Stimulated activated CD4-positive, alpha-beta T cell treated with anti-CD3 and anti-CD28 coated beads, TNF-alpha, amount 100 ng/mL, for 4 hours (primary cell): ENCODE data around the gene GREB1L.
"Not testable (repeated sequence)": the region's sequence is repeated elsewhere in the genome, so short reads cannot be mapped to it uniquely, and the experiment has no call there.

Experiments
- DNase-seq, 3 experiments: peaks; one replicate each; pipeline ENCODE4 v3.0.0-alpha.2; 2020; ENCODE audit warnings: low read depth in 3 of 3

Gene GREB1L

DNA sequence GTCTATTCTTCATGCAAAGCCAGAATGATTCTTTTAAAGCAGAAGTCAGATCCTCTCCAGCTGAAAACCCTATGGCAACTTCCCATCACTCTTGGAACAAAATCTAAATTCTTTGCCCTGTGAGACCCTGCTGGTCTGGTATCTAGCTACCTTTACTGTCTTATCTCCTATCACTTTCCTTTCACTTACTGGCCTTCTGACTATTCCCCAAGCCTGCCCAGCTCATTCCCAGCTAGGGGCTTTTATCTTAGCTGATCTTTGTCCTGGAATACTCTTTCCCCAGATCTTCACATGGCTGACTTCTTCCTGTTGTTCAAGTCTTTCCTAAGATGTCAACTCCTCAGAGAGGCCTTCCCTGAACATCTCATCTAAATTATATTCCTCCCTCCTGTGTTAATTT lies 63.6 kb downstream of the GREB1L start:
- no peak for DNase-seq

DNA sequence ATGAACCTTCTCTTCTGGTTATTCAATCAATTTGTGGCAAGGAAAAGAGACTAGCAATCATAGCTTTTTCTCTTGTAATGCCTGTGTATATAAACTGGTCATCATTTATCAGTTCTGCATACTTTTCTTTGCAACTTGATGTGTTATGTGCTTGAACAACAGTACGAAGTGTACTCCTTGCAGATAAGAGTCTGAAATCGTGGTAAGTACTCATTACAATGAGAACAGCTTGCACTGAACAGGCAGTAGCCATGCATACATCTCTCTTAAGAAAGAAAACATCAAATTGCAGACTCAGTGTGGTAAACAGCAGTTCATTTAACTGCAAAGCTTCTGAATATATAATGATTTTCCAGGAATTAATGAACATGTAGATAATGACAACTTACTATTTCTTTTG lies 64.3 kb downstream of the GREB1L start:
- DNase-seq: no peak

DNA sequence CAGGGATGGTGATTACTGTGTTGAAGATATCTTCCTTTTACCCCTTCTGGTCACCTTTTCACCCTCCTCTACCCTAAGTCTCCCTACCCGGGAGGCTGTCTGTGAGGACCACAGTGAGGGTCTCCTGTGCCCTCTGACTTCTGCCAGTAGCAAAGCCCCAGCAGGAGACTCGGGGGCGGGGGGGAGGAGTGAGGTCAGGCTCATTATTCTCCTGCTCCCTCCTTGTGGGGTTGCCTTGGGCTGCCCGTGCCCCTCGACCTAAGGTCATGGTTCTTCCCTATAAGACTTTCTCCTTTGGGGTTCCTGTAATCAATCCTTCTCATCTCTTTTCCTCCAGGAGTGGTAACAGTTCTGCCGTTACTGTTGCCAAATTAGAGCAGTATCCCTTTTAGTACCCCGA lies 65.5 kb downstream of the GREB1L start:
- DNase-seq: no peak

DNA sequence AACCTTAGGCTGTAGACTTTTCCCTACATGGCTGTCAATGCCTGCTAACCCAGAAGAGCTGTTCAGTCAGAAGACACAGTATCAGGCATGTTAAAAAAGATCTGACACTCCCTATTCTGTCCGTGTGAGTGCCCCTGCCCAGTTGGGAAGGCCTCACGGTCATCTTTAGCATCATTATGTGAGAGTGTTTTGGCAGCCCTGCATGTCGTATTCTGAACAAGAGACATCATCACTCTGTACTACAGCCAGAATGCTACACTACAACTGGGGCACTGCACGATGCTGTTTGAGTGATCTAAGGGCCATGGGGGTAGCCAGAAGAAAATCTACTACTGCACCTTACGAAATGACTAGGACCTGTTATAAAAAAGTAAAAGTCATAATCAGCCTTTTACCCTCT lies 67.2 kb downstream of the GREB1L start:
- no peak for DNase-seq

DNA sequence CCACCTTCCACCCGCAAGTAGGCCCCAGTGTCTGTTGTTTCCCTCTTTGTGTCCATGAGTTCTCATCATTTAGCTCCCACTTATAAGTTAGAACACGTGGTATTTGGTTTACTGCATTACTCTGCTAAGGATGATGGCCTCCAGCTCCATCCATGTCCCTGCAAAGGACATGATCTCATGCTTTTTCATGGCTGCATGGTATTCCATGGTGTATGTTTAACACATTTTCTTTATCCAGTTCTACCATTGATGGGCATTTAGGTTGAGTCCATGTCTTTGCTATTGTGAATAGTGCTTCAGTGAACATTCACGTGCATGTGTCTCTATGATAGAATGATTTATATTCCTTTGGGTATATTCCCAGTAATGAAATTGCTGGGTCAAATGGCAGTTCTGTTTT lies 69.9 kb downstream of the GREB1L start:
- DNase-seq: not testable (repeated sequence)

DNA sequence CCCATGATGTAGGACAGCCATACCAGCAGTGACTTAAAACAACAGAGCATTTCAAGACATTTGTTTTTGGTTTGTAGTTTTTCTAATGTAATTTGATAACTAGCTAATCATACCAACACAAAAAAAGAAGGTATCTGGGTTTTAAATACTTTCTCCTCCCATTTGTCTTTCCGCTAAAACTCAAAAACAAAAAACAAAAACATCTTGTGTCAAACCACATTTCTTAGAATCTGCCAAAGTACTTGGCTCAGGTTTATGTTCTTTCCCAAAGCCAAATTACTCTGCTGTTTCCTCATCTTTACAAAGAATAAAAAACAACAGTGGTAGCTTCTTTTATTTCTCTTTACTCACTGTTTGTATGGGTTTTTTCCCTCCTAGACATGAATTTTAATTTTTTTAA lies 71.5 kb downstream of the GREB1L start:
- DNase-seq: no peak

DNA sequence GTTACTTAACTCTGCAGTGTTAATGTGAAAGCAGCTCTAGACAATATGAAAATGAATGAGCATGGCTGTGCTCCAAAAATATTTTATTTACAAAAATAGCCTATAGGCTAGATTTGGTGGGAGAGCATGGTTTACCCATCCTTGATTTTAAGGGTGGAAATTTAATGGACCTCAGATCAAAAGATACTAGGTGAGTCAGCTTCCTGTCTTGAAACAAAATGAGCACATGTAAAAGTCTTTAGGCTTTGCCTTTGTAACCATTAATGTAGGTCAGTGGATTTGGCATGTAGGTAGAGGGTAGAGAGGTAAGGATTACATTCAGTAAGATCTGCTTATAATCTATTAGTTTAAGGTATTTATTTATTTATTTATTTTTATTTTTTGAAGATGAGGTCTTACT lies 72.7 kb downstream of the GREB1L start:
- no peak for DNase-seq

DNA sequence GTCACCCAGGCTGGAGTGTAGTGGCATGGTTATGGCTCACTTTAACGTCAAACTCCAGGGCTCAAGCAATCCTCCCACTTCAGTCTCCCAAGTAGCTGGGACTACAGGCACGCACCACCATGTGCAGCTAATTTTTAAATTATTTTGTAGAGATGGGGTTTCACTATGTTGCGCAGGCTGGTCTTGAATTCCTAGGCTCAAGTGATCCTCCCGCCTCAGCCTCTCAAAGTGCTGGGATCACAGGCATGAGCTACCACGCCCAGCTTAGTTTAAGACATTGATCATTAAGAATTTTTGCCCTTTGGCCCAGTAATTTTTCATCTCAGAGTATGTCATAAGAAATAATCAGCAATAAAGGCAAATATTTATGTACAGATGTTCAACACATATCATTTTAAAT lies 73.1 kb downstream of the GREB1L start:
- DNase-seq: not testable (repeated sequence)

DNA sequence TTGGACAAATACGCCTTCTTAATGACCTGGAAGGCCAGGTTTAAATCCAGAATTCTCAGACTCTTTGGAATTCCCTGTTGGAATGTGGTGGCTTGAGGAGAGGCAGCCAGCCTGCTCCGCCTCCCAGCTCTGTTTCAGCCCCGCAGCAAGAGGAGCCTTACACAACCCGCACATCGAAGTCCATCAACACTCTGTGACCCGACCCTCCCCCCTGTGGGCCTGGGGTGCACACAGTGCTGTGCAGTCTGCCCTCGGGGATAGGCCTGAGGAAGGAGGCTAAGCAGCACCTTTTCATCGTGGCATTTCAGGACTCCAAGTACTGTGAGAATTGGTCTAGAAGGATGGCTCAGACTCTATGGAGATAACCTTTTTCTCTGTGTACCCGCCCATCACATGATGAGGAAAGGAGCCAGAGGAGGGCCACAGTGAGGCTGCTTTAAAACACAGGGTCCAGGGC lies 73.7 kb downstream of the GREB1L start:
- no peak for DNase-seq

DNA sequence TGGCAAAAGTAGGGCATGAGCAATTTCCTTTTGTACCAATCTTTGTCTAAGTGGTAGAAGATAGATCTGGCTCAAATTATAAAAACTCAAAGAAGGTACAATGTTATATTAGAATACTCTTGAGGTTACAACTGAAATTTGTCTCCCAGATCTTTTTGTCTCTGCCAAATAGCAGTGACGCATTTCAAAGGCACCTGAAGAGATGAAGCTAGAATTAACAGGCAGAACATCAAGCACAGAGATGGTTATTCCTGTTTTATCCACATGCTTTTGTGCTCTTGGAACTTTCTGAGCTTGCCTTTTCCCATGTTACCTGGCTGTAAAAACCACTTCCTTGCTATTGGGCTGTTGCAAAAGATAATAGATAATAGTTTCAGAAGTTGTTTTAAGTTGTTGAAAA lies 74.3 kb downstream of the GREB1L start:
- no peak for DNase-seq

DNA sequence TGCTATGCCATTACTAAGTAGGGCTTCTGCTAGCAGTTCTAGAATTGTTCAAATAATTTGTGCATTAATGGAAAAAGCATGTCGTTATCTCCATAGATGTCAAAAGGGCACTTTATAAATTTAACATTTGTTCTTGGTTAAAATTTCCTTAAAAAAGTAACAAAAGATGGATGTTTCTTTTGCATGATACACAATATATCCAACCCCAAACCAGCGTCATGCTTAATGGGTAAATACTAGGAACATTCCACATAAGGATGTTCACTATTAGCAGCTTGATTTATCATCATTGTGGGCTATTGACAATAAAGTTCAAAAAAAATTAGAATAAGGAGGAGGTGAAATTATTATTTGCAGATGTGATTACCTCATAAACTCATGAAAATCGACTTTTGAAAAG lies 79.7 kb downstream of the GREB1L start:
- DNase-seq: no peak

DNA sequence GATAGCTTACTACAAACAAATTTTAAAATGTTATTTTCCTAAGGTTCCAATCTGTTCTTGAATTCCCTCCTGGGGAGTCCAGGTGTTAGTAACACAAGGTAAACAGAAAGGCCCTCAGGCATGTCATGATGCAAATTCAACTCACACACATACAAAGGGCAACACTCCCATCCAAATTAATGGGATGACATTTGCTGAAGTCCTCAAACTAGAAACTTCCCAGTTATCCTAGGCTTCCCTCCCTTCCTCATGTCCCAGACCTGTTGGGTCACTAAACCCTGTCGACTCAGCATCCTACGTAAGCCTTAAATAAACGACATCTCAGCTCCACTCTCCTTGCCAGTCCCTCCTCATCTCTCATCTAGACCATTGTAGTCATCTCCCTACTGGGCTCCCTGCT lies 85.1 kb downstream of the GREB1L start:
- DNase-seq: no peak

DNA sequence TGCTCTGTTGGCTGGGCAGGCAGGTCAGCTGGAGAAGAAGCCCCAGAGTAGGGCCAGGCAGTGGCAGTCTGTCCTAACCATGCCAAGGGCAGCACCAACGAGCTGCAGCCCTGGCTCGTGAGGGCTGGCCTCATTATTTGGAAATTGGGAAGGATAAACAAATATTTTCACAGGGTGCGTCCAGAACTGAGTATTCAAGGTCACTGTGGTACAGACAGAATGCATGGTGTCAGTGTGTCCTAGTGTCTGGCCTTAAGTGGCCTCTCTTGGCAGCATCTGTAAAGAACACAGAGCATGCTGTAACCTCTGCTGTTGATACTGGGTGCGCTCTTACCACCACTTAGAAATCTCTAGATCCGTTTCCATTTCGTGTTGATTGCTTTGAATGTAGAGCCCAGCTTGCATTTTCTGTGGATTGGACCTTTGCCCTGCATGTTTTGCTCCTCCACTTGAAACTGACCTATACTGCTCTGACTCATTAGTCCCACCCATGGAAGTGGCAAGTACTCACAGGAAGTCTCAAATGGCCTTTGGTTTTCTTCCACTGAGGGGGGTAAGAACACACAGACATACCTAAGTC lies 88.2 kb downstream of the GREB1L start:
- no peak for DNase-seq

DNA sequence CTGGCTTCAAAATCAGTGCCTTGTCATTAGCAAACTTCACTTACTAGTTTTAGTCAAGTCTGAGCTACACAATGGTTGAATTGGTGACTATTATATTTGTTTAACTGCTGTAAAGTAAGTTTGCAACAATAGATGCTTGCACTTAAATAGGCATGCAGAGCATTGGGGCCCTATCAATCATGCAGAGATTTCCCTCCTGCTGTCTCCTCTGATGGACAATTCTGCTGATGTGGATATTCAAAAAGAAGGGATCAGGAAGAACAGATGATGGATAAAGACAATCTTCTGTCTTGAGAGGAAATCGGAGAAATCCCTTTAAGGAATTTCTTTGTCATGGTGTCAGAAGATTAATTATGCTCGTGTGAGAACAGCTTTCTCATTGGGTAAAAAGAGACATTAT lies 89.0 kb downstream of the GREB1L start:
- no peak for DNase-seq

DNA sequence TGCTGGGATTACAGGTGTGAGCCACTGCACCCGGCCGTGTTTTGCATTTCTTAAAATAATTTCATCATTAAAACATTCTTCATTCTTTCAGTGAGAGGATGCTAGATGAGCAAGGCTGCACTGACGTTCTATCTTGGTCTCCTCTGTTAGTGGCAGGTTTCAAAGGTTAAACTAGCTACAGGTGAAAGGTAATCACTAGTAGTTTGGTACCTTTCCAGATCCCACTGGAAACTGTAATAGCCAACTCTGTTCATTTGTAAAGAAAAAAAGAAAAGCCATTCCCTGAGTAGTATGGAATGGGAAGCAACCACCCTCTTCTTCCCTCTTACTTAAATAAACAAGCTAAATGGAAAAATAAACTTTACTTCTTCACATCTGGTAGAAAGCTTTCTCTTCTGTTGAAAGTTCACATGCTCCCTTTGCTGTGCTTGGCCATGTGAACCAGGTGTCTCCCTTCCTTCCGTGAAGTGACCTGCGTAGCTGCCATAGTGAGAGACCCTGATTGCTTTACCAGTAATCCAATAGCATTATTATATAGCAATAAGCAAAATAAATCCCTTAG lies 94.0 kb downstream of the GREB1L start:
- DNase-seq: no peak

DNA sequence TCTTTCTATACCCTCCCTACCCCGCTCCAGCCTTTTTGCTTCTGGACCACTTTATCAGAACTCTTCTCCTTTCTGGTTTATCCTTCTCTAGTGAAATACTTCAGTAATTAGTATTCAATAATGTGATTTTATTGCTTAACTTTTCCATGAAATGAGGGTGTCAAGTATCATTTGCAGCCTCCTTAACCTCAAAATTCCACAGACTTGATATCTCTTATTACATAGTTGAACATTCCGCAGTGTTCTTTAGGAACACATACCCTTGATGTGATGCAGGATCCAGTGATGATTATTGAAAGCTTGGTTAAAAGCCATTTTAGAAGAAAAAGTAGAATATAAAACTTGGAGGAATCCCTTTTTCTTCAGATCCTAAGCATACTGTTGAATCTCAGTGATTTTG lies 94.8 kb downstream of the GREB1L start:
- DNase-seq: no peak

DNA sequence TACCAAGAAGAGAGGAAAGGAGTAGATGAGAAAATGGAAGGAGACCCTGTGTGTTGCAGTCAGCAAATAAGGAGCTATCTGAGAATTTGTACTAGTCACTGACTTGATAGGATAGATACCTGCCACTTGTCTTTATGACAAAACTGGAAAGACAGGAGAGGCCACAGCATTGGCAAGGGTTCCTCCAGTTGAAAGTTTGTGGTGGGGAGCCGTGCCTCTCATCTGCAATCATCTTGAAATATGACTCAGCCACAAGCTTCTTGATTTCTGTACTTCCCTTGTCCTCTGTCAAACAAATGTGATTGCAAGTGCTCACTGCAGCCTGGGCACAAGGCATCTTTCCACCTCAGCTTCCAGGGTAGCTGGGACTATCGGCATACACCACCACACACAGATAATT lies 99.1 kb downstream of the GREB1L start:
- DNase-seq: no peak

DNA sequence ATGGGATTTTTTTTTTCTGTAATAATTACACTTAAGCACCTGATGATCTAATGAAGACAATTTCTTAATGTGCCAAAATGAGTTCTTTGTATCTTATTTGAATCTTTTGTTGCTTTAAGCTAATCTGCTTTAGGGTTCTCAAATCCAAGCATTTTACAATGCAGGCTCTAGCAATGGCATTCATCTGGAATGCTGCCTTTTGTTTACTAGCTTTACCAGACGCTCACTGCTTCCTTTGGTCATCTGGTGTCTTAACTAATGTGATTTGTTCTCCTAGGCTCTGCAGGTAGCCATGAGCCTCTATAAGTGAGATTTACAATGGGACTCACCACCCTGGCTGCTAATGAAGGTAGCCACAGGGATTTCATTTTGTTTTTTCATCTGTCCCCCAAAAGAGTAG lies 100.3 kb downstream of the GREB1L start:
- no peak for DNase-seq

DNA sequence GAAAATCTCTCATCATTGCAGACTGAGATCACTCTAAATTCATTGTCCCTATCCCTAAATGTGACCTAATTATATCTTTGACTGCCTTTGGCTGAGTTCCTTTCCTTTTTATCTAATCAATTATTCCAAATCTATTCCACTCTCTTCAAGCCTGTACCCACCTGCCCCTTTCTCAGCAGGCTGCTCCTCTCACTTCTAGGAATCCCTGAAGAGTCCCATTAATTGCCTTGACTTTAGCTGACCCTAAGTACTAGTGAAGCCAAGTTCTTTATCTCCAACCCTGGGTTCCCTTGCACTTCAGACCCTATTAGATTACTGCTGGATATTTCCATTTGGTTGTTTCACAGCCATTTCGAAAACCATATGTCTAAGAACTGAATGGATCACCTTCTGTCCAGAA lies 102.8 kb downstream of the GREB1L start:
- DNase-seq: no peak

DNA sequence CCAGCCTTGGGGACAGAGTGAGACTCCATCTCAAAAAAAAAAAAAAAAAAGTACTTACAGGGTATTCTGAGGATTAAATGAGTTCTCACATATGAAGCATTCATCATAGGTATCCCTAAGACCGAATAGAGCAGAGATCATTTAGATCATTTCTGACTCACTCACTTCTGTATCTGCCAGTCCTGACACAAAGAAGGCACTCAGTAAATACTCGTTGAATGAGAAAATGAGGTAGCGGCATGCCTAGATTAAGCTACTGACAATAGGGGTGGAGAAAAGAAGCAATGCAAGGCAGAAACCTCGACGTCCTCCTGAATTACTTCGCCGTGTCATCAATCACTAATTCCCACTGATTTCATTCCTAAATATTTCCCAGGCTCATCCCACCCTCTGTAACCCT lies 103.8 kb downstream of the GREB1L start:
- DNase-seq: no peak

DNA sequence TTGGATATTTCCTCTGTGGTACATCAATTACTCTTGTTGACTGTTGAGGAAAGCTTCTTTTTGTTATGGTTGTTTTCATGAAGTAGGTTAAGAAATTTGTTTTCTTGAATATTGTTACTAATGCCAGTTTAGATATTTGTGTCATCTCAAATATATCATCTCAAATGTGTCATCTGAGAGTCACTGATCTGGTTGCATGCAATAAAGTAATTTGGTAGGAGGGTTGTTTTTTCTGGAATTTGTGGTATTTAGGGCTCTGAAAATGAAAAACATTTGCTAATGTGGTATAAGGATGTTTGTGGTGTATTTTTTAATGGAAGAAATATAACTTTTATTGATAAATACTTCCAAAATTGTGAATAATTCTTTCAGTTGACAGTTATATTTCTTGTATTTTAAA lies 117.7 kb downstream of the GREB1L start:
- DNase-seq: no peak

DNA sequence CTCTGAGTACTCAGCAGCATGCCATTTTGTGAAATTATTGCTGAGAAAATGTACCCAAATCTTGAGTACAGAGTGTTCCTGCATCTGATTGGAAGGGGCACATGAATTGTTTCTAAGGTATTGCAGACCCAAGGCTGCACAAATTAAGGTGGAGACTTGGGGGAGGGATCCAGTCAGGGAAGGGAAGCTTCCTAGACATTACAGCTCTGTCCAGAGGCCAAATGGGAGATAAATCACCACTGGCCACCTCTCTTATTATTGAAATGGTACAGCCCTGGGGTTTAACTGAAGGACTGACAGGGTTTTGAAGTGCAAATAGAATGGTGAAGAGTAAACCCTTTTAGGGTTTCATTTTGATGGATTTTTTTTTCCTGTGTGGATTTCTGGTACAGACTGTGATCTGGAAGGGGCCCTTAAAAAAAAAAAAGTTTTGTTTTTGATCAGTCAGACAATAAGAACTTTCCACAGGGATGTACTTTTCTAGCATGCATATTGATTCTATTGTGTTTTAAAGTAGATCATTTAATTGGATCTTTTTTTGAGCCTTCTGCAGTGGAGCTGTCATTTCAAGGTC lies 119.4 kb downstream of the GREB1L start:
- no peak for DNase-seq

DNA sequence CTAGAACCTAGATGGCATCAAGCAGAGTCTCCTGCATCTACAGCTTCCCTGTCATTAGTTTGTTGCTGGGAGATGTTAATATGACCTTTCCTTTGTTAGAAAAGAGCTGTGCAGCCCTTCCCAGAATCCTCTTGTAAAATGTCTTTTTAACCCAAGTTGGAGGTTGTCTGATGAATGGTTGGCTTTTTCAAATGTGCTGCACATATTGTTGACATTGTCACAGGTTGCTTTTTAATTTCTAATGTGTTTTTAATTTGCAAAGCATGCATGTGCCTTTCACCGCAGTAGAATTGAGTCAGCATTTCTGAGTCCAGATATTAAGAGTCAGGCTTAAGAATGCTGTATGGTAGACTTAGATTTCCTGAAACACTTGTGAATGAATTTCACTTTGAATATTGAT lies 120.8 kb downstream of the GREB1L start:
- DNase-seq: no peak

DNA sequence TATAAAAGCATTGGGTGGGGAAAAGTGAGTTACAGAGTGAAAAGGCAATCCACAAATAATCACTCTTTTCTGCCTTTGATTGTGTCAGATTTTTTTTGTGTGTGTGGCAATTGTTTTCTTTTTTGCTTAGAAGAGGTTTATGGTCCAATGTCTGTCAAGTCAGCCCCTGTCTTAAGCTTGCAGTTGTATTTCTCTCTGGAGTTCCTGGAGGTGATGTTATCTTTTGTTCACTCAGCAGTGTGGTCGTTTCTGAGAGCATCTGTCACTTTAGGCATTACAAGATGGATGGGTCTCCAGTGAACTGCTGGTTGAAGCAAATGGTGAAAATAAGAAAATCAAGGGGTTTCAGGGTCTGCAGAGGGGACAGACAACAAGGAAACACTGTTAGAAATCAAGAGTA lies 121.3 kb downstream of the GREB1L start:
- DNase-seq: no peak
